GM08714 (cell line): ENCODE results near the gene ZDHHC11B.

Experiments
- H3K4me3 ChIP-seq: fragments of 200-500 bp; sonication (Bioruptor generic); 2 replicates; pipeline ENCODE4 v1.5.1; 2014; ENCODE audit warnings: mild to moderate bottlenecking, low read length, inconsistent platforms
- ZNF274 ChIP-seq: IDR thresholded peaks from 2 replicates; pipeline ENCODE4 v1.6.1; 2012; ENCODE audit warnings: mild to moderate bottlenecking, low read depth, low read length

ZDHHC11B gene

DNA sequence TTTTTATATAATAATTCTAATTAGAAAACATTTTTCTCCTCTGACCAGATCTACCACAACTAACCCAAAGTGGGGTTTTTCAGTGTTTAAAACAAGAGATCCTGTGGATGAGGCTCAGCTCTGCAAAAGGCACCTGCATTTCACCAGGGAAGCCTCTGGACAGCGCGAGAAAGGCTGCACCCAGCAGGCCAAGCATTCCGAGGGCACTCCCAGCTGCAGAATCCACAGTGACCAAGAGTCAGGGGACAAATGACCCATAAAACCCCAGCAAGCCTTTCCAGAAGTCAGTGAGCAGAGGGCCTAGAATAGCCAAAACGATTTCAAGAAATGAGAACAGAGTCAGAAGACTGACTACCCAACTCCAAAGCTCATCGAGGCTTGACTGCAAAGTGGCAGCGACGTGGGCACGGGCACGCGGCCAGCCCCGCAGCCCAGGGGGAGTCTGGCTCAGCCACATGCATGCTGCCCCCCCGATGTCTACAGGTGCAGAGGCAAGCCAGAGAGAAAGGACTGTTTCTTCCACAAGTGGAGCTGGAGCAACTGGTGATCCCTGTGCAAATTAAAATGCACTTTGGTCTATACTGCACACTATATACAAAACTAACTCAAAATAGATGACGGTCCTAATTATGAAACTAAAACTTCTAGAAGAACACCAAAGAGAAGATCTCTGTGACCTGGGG is 117.6 kb downstream of the ZDHHC11B start:
- no peak for TF ChIP-seq ZNF274
- no peak overlapping the region for H3K4me3 ChIP-seq

DNA sequence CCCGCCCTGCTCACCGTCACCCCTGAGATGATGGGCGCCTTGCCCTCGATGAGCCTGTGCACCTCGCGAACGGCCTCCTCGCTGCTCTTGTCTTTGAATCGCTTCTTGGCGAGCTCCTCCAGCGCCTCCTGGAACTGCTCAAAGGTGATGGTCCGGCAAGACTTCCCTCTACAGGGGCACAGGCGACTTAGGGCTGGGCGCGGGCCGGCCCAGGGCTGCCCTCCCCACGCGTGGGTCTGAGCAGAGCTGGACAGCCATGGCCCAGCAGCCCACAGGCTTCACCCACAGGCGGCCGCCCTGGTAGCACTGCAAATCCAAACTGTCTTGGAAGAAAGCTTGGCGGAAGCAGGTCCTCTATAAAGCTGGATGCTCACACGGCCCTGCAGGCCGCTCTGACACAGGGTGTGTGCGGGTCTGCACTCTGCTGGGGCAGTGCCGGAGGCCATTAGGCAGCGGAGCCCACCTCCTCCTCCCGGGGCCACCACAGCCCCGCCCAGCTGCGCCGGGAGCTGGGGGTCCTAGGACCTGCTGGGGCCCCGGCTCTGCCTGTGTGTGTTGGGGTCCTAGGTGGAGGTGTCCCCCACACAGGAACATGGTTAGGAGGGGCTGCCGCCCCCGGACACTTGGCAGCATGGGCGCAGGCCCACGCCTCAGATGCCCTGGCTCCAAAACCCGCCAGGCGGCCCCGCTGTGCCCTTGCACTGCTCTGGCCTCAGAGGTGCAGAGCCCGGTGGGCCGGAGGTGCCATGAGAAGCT is 118.4 kb downstream of the ZDHHC11B start:
- no peak for TF ChIP-seq ZNF274
- no peak overlapping the region for H3K4me3 ChIP-seq

DNA sequence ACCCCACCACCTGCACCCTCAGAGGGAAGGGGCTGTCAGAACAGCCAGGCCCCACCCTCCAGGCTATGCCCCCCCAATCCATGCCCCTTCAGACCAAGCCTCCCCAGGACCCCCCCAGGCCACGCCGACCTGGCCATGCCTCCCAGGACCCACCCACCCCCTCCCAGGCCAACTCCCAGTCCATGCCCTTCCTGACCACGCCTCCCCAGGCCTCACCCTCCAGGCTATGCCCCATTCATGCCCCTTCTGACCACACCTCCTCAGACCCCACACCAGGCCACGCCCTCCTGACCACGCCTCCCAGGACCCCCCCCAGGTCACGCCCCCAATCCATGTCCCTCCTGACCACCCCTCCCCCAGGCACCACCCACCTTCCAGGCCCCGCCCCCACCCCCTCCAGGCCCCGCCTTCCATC is 119.0 kb downstream of the ZDHHC11B start:
- H3K4me3 ChIP-seq, result no peak overlapping the region
- no peak for TF ChIP-seq ZNF274

DNA sequence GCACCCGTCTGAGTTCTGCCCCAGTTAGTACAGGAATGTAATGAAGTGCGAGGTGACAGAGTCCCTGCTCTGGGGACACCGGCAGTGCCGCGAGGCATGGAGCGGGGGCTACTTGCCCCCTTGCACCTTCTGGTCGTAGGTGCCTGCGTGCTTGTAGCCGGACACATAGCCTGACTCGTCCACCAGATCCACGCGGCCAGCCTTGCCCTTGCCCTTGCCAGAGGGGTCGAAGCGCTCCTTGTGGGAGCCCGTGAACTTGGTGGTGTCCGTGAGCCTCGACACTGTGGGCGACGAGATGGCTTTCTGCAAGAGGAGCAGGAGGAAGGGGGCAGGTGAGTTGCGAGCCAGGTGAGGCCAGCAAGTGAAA is 119.6 kb downstream of the ZDHHC11B start:
- H3K4me3 ChIP-seq, result no peak overlapping the region
- TF ChIP-seq ZNF274, result no peak

DNA sequence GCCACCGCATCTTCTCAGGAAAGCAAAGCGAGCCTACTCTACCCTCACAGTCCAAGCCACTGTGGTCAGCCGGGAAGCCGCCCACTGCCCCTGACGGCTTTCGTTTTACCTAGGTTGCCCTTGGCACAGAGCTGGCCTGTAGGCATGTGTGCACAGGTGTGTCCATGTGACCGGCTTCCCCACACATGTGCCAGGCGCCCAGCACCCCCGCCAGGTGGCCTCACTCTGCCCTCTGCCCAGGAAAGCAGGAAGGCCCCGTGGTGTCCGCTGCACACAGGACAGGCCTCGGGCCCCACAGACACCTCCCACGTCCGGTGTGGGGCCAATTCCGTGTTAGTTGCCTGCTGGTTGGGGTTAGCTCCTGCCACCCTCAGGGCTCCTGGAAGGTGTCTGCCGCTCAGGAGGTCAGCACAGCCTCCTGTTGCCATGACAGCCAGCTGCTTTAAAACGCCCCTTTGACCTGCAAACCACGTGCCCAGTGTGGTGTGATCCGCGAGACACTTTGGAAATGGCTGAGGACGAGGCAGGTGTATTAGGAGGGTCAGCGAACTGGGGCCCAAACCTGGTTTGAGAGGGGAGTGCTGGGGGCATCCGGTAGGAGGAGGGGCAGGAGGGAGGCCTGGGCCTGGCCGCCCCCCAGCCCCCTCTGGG is 120.1 kb downstream of the ZDHHC11B start:
- TF ChIP-seq ZNF274, result no peak
- no peak overlapping the region for H3K4me3 ChIP-seq

DNA sequence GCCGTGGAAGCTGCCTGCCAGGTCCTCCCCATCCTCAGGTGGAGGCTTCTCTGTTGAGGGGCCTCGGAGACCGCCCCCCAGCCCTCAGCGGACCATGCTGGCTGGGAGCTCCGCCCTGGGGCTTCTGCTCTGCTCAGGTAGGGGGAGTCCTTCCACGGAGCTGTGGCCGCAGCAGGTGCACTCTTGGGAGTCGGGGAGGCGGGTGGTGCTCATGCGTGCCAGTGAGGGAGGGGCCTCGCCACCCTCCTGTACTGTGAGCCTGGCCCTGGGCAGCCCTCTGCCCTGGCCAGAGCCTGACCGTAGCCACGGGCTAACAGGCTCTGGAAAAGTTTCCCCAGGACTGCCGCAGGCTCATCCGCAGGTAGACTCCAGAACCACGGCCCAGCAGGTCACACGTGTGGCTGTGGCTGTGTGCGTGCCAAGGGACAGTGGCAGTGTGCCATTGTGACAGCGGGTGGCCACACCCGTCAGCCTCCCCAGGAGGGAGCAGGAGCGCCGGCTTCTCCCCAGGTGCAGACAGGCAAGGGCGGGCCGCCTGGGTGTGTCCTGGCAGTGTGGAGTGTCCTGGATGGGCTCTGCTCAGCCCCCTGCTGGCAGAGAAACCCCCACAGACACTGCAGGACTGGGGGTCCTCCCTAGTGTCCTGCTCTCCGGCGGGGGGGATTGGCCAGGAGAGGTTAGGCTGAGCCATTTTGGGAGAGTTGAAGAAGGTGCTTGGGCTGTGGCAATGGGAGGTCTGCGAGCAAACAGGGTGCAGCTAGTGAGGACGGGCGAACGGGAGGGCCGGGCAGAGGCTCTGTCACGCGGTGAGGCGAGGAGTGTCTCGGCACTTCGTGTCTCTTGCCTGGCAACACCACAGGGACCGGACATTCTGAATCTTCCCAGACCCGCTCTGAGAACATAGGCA is 120.8 kb downstream of the ZDHHC11B start:
- no peak for TF ChIP-seq ZNF274
- H3K4me3 ChIP-seq, result no peak overlapping the region

DNA sequence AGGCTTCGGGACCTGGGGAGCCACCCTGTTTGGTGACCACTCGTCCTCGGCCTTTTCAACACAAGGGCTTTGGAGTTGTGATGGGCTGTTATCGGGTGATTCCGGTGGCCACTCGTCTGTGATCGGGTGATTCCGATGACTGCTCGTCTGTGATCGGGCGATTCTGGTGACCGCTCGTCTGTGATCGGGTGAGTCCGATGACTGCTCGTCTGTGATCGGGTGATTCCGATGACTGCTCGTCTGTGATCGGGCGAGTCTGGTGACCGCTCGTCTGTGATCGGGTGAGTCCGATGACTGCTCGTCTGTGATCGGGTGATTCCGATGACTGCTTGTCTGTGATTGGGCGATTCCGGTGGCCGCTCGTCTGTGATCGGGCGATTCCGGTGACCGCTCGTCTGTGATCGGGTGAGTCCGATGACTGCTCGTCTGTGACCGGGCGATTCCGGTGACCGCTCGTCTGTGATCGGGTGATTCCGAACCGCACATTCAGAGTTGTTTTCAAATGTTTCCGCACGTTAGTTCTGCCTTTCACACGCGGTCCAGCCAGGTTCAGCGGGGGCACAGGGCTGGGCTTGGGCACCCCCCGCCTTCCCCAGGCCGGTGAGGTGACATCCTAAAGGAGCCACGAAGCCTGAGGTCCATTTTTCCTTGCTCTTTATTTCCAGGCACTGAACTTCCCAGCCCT is 121.6 kb downstream of the ZDHHC11B start:
- TF ChIP-seq ZNF274, result no peak
- no peak overlapping the region for H3K4me3 ChIP-seq

DNA sequence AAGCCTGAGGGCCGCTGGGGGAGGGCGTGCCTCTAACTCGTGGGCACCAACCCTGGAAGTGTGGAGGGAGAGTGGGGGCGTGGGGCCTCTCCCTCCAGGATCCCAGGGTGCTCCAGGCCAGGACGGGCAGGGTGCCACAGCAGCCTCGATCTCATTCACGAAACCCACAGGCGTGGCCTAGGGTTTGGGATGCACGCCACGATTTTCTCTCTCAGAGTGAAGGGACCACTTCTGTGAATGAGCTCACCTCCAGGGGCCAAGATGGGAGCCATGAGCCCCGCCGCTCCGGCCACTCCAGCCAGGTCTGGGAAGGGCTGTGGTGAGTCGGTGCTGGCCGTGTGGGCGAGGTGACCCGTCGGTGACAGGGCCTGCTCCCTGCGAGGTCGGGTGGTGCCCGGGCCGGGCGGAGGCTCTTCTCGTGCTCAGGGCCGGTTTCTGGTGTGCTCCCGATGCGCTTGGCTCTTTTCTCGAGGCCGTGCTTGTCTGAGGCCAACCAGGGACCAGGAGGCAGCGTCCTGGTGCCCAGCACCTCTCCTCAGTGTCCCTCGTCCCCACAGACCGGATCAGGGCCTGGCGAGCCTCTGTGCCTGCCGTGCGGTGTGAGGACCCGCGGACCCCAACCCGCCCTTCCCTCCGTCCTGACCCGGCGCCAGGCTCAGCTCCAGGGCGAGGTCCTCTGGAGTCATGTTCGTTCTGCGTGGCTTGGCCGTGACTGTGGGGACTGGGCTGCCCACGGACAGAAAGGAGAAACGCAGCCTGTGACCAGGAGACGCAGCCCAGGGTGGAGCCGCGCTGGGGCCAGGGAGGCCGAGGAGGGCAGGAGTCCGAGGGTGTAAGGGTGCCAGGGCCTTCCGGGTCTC is 122.4 kb downstream of the ZDHHC11B start:
- TF ChIP-seq ZNF274, result no peak

DNA sequence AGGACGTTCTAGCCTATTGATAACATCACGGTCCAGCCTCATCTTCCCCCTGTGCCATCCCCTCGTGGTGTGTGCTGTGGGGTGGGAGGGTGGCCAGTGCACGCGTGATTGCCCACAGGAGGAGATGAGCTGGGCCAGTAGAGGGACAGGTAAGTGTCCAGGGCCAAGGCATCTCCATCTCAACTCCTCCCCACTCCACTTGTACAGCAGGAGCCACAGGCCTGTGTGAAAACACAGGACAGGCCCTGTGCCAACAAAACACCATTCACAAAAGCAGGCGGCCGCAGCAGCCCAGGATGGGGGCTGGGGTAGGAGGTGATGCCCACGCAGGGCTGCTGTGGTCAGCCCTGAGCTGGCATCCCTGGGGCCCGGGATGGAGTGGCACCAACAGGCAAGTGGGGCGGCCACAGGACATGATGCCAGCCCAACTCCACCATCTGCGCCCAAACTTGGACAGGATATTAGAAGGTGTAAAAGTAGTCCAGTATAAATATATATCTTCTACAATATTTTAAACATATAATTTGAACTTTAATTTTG is 124.0 kb downstream of the ZDHHC11B start:
- no peak overlapping the region for H3K4me3 ChIP-seq
- TF ChIP-seq ZNF274, result no peak

More for the DNA sequence above, 122.4 kb downstream of the ZDHHC11B start:
- no peak overlapping the region for H3K4me3 ChIP-seq
